Upper lobe of left lung (tissue), 6 donors: ENCODE data around the gene RNF213. TPM values are rescaled to one million over a fixed set of nuclear protein-coding genes. Genes with fewer than 3 reads are reported as not detected.

Experiments
- ATAC-seq, 2 donors: fragments of 200-7000 bp; cut with Tn5 transposase; one replicate each; pipeline ENCODE4 v1.9.1; 2022; ENCODE audit warnings: mild to moderate bottlenecking in 2 of 2, moderate library complexity in 2 of 2; ENCODE audit not compliant: low FRiP score in 2 of 2
- DNase-seq, 2 donors: peaks; one replicate each; pipeline ENCODE4 v3.0.0-alpha.2; 2019 to 2020
- H3K27ac ChIP-seq, 4 donors: fragments of 200-600 bp; sonication (generic); one replicate each; pipeline ENCODE4 v1.5.1; 2016 to 2019
- H3K27me3 ChIP-seq, 4 donors: fragments of 200-600 bp; sonication (generic); one replicate each; pipeline ENCODE4 v1.5.1; 2017 to 2019
- H3K36me3 ChIP-seq, 4 donors: fragments of 200-600 bp; sonication (generic); one replicate each; pipeline ENCODE4 v1.5.1; 2016 to 2019
- H3K4me1 ChIP-seq, 4 donors: fragments of 200-600 bp; sonication (generic); one replicate each; pipeline ENCODE4 v1.5.1; 2018 to 2019
- H3K4me3 ChIP-seq, 4 donors: fragments of 200-600 bp; sonication (generic); one replicate each; pipeline ENCODE4 v1.5.1; 2017 to 2019; ENCODE audit warnings: mild to moderate bottlenecking in 2 of 4, moderate library complexity in 1 of 4
- H3K9me3 ChIP-seq, 4 donors: fragments of 200-600 bp; sonication (generic); one replicate each; pipeline ENCODE4 v1.5.1; 2018 to 2019
- EP300 ChIP-seq, 4 donors: sonication (generic); formaldehyde crosslinking; IDR thresholded peaks; one replicate each; pipeline ENCODE4 v1.5.1; 2017; ENCODE audit warnings: antibody characterized with exemption in 4 of 4, control low read depth in 2 of 4
- POLR2A ChIP-seq, 4 donors: fragments of 450-650 bp; IDR thresholded peaks; one replicate each; pipeline ENCODE4 v1.5.1; 2016 to 2017; ENCODE audit warnings: antibody characterized with exemption in 4 of 4, mild to moderate bottlenecking in 2 of 4
- POLR2AphosphoS5 ChIP-seq, 2 donors: sonication (generic); formaldehyde crosslinking; IDR thresholded peaks; one replicate each; pipeline ENCODE4 v1.5.1; 2017; ENCODE audit warnings: antibody characterized with exemption in 2 of 2
- WGBS, 2 donors: methylation state at CpG; one replicate each; pipeline ENCODE4 v1.1.5; 2017 to 2018; 5-methylcytosine and 5-hydroxymethylcytosine counted together
- total RNA-seq, 6 donors: library from RNA; depleted of rRNA in 4 of 6; stranded (reverse); fragments of >200 nt in 4 of 6; gene quantifications; one replicate each; pipeline versions ENCODE4 v1.1.0 to v1.2.1, GENCODE V29; 2016 to 2021
- TF ChIP-seq, protein P1 (sequence below), 6 experiments: fragments of 450-650 bp in 4 of 6; fragments of 200-600 bp in 2 of 6; sonication (generic) in 2 of 6; IDR thresholded peaks; one replicate each; pipeline ENCODE4 v1.5.1; 2016 to 2019; ENCODE audit warnings: antibody characterized with exemption in 6 of 6
- donor health status: DM: no; HTN: no; CAD: no; lungs with moderate emphysema.
- donor health status: DM: no; HTN: yes; CAD: no; lungs with severe emphysema.

Gene RNF213
- total RNA-seq, 6 donors from 2014 or later, result 135 to 619 (median 207) TPM

DNA sequence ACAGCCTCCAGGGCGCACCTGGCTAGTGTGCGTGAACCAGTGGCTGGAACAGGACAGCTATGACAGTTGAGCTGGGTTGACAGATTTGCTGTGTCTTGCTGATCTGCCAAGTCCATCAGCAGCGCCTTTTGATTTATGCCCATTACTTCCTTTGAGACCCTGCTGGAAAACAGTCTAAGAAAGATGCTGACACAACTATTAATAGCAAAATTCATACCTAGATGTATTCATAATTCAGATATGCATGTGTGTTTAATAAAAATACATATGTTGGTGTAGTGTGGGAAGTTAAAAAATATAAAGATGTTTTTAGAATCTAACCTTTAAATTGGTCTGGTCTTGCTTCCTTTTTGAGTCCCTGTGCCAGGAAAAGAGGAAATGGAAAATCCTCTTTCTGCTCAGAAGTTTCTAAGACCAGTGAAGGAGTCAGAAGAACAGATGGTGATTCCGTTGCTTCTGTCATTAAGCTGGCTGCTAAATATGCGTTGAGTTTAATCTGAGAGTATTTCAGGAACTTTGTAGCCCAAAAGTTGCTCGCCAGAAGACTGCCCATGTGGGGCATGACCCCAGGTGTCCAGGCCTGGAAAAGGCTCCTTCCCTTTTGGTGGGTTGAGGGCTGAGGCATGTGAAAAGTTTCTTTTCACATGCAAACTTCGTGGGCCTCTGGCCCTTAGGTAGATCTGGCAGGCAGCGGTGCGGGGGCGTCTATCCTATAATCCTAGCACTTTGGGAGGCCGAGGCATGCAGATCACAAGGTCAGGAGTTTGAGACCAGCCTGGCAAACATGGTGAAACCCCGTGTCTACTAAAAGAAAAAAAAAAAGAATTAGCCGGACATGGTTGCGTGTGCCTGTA, 114.3 kb downstream of the RNF213 start:
- Histone ChIP-seq H3K4me1 (no peaks in the 10 kb centered on the region), H3K9me3 (no peaks in the 10 kb centered on the region), H3K4me3 (no peak overlapping the region), H3K36me3 (peaks cover 79 to 100% (median 94%) of the 10 kb centered on the region in 4 donors), H3K27me3 (no peaks in the 10 kb centered on the region), H3K27ac (no peak overlapping the region)
- TF ChIP-seq POLR2AphosphoS5 (IDR thresholded peaks at IDR 0.05) (no peak), EP300 (IDR thresholded peaks at IDR 0.05) (no peak), POLR2A (IDR thresholded peaks at IDR 0.05) (no peak)
- TF ChIP-seq, protein P1, sequence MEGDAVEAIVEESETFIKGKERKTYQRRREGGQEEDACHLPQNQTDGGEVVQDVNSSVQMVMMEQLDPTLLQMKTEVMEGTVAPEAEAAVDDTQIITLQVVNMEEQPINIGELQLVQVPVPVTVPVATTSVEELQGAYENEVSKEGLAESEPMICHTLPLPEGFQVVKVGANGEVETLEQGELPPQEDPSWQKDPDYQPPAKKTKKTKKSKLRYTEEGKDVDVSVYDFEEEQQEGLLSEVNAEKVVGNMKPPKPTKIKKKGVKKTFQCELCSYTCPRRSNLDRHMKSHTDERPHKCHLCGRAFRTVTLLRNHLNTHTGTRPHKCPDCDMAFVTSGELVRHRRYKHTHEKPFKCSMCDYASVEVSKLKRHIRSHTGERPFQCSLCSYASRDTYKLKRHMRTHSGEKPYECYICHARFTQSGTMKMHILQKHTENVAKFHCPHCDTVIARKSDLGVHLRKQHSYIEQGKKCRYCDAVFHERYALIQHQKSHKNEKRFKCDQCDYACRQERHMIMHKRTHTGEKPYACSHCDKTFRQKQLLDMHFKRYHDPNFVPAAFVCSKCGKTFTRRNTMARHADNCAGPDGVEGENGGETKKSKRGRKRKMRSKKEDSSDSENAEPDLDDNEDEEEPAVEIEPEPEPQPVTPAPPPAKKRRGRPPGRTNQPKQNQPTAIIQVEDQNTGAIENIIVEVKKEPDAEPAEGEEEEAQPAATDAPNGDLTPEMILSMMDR (IDR thresholded peaks at IDR 0.05), result no peak
- WGBS, 2 donors, result 87% methylated on average over 14 of the region's 14 CpGs
- DNase-seq (no peak), ATAC-seq (no peak)

DNA sequence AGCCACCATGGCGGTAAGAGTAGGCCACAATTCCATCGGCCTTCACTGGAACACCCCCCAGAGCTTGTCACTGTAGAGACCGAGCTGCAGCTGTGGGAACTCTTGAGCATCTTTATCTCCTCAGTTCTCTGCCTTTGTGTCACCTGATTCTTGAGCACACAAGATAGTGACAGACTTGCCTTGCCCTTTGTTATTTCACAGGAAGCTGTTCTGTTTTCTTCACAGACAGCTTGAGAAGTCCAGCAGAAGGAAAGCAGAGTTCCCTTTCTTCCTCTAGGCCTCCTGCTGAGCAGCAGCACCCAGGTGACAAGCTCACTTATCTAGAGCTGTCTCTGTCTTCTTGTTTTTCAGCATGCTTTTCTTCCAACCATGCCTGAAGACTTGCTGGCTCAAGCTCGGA, 115.9 kb downstream of the RNF213 start:
- WGBS, 2 donors, result 95 to 96% methylated on average over 4 of the region's 4 CpGs
- TF ChIP-seq POLR2A (IDR thresholded peaks at IDR 0.05), result no peak
- TF ChIP-seq, protein P1 (IDR thresholded peaks at IDR 0.05), result no peak
- TF ChIP-seq POLR2AphosphoS5 (IDR thresholded peaks at IDR 0.05), result no peak
- TF ChIP-seq EP300 (IDR thresholded peaks at IDR 0.05), result no peak
- no peaks in the 10 kb centered on the region for H3K4me1 ChIP-seq
- no peak overlapping the region for H3K27ac ChIP-seq
- H3K27me3 ChIP-seq, result no peaks in the 10 kb centered on the region
- peaks cover 80 to 100% (median 96%) of the 10 kb centered on the region in 4 donors for H3K36me3 ChIP-seq
- DNase-seq, result no peak
- H3K9me3 ChIP-seq, result no peaks in the 10 kb centered on the region
- no peak for ATAC-seq
- H3K4me3 ChIP-seq, result no peak overlapping the region

GRCh38 chr17:80377798-80378197, 117.1 kb downstream of the RNF213 start:
- no peak for ATAC-seq
- WGBS, 2 donors, result 92 to 100% methylated on average over 5 to 9 of the region's 9 CpGs
- no peaks in the 10 kb centered on the region for H3K4me1 ChIP-seq

GRCh38 chr17:80379348-80379747, 118.7 kb downstream of the RNF213 start:
- WGBS, 2 donors, result 93 to 97% methylated on average over 8 to 9 of the region's 9 CpGs
- H3K4me1 ChIP-seq, result no peaks in the 10 kb centered on the region
- peaks cover 72 to 100% (median 93%) of the 10 kb centered on the region in 4 donors for H3K36me3 ChIP-seq
- no peaks in the 10 kb centered on the region for H3K27me3 ChIP-seq
- DNase-seq, result no peak
- H3K9me3 ChIP-seq, result no peaks in the 10 kb centered on the region
- H3K27ac ChIP-seq, result no peak overlapping the region
- H3K4me3 ChIP-seq, result no peak overlapping the region
- ATAC-seq, result no peak
- TF ChIP-seq, protein P1 (IDR thresholded peaks at IDR 0.05), result no peak
- TF ChIP-seq POLR2AphosphoS5 (IDR thresholded peaks at IDR 0.05) (no peak), EP300 (IDR thresholded peaks at IDR 0.05) (no peak), POLR2A (IDR thresholded peaks at IDR 0.05) (no peak)

More at GRCh38 chr17:80377798-80378197, 117.1 kb downstream of the RNF213 start:
- TF ChIP-seq EP300 (IDR thresholded peaks at IDR 0.05) (no peak), POLR2AphosphoS5 (IDR thresholded peaks at IDR 0.05) (no peak), POLR2A (IDR thresholded peaks at IDR 0.05) (no peak)
- TF ChIP-seq, protein P1 (IDR thresholded peaks at IDR 0.05), result no peak
- Histone ChIP-seq H3K27me3 (no peaks in the 10 kb centered on the region), H3K36me3 (peaks cover 75 to 100% (median 94%) of the 10 kb centered on the region in 4 donors), H3K4me3 (no peak overlapping the region), H3K27ac (no peak overlapping the region), H3K9me3 (no peaks in the 10 kb centered on the region)
- DNase-seq, result peak; percentile 9 to 53
